Large intestine (tissue), 3 donors: ENCODE results near the gene ARL8B. TPM values are rescaled to one million over a fixed set of nuclear protein-coding genes. Genes with fewer than 3 reads are reported as not detected.

Experiments
- DNase-seq, 2 donors: peaks; one replicate each; pipeline versions ENCODE4 v3.0.0 to v3.0.0-alpha.2; 2013
- H3K27ac ChIP-seq: one replicate; pipeline ENCODE4 v1.5.1; 2013; ENCODE audit warnings: low read length
- H3K27me3 ChIP-seq: 2 replicates; pipeline ENCODE4 v1.6.1; 2013; ENCODE audit warnings: low read length; ENCODE audit not compliant: control insufficient read depth, insufficient read depth
- H3K36me3 ChIP-seq: 2 replicates; pipeline ENCODE4 v1.6.1; 2013; ENCODE audit warnings: low read length; ENCODE audit not compliant: control insufficient read depth, insufficient read depth
- H3K4me1 ChIP-seq: one replicate; pipeline ENCODE4 v1.6.1; 2013; ENCODE audit warnings: low read length; ENCODE audit not compliant: control insufficient read depth, insufficient read depth
- H3K4me3 ChIP-seq: one replicate; pipeline ENCODE4 v1.5.1; 2013; ENCODE audit warnings: low read length
- H3K9me3 ChIP-seq: one replicate; pipeline ENCODE4 v1.6.1; 2013; ENCODE audit warnings: mild to moderate bottlenecking, low read depth, low read length, moderate library complexity; ENCODE audit not compliant: control insufficient read depth
- WGBS: methylation state at CpG from one replicate; pipeline ENCODE4 v1.1.5; 2013; ENCODE audit warnings: low lambda C conversion rate; ENCODE audit not compliant: insufficient coverage; 5-methylcytosine and 5-hydroxymethylcytosine counted together
- polyA plus RNA-seq: library from polyadenylated mRNA; unstranded; fragments of 120-200 nt; gene quantifications from one replicate; pipeline ENCODE4 v1.2.1, GENCODE V29; 2013

Gene ARL8B
- polyA plus RNA-seq, 1 donor: 68.0 TPM

- H3K4me3 ChIP-seq: no peak overlapping the region
- H3K9me3 ChIP-seq: no peaks in the 10 kb centered on the region
- DNase-seq: no peak
- no peaks in the 10 kb centered on the region for H3K36me3 ChIP-seq
- H3K27me3 ChIP-seq: no peaks in the 10 kb centered on the region
- WGBS: no CpG with 5 or more reads among the region's 1 CpG
- no peak overlapping the region for H3K27ac ChIP-seq
- H3K4me1 ChIP-seq: no peaks in the 10 kb centered on the region
Measured at GRCh38 chr3:5086708-5087107, 35.4 kb upstream of the ARL8B start.

GRCh38 chr3:5087209-5087608 is 34.9 kb upstream of the ARL8B start:
- no peaks in the 10 kb centered on the region for H3K9me3 ChIP-seq
- DNase-seq: no peak
- WGBS: no CpG with 5 or more reads among the region's 4 CpGs
- H3K4me1 ChIP-seq: no peaks in the 10 kb centered on the region
- H3K27ac ChIP-seq: no peak overlapping the region
- no peak overlapping the region for H3K4me3 ChIP-seq
- no peaks in the 10 kb centered on the region for H3K27me3 ChIP-seq
- H3K36me3 ChIP-seq: no peaks in the 10 kb centered on the region

- no peaks in the 10 kb centered on the region for H3K9me3 ChIP-seq
- no peak overlapping the region for H3K27ac ChIP-seq
- H3K4me1 ChIP-seq: no peaks in the 10 kb centered on the region
- WGBS: no CpG with 5 or more reads among the region's 5 CpGs
- DNase-seq: peak in 1 of 2 donors; percentile 12
- H3K36me3 ChIP-seq: no peaks in the 10 kb centered on the region
- peaks cover 4% of the 10 kb centered on the region for H3K27me3 ChIP-seq
- H3K4me3 ChIP-seq: no peak overlapping the region
Measured at GRCh38 chr3:5090197-5090596, 31.9 kb upstream of the ARL8B start.

GRCh38 chr3:5092018-5092417 is 30.1 kb upstream of the ARL8B start:
- no CpG with 5 or more reads among the region's 1 CpG for WGBS
- no peak for DNase-seq

GRCh38 chr3:5093731-5094130 is 28.4 kb upstream of the ARL8B start:
- no CpG with 5 or more reads among the region's 2 CpGs for WGBS
- H3K4me1 ChIP-seq: no peaks in the 10 kb centered on the region
- no peak overlapping the region for H3K27ac ChIP-seq
- H3K9me3 ChIP-seq: peaks cover 2% of the 10 kb centered on the region
- H3K4me3 ChIP-seq: no peak overlapping the region
- H3K27me3 ChIP-seq: peaks cover 11% of the 10 kb centered on the region
- DNase-seq: no peak
- H3K36me3 ChIP-seq: no peaks in the 10 kb centered on the region

More at GRCh38 chr3:5092018-5092417, 30.1 kb upstream of the ARL8B start:
- H3K4me3 ChIP-seq: no peak overlapping the region
- H3K36me3 ChIP-seq: no peaks in the 10 kb centered on the region
- no peaks in the 10 kb centered on the region for H3K4me1 ChIP-seq
- H3K27me3 ChIP-seq: peaks cover 11% of the 10 kb centered on the region
- H3K27ac ChIP-seq: no peak overlapping the region
- peaks cover 2% of the 10 kb centered on the region for H3K9me3 ChIP-seq

GRCh38 chr3:5095886-5096285 is 26.2 kb upstream of the ARL8B start:
- Histone ChIP-seq H3K4me1 (no peaks in the 10 kb centered on the region), H3K9me3 (peaks cover 2% of the 10 kb centered on the region), H3K4me3 (no peak overlapping the region), H3K27me3 (peaks cover 11% of the 10 kb centered on the region), H3K36me3 (no peaks in the 10 kb centered on the region), H3K27ac (no peak overlapping the region)
- WGBS: no CpG with 5 or more reads among the region's 34 CpGs
- DNase-seq: peak; percentile 25 to 38

GRCh38 chr3:5096336-5097008 is 25.6 kb upstream of the ARL8B start:
- Histone ChIP-seq H3K4me3 (no peak overlapping the region), H3K27me3 (peaks cover 11% of the 10 kb centered on the region), H3K27ac (no peak overlapping the region), H3K36me3 (no peaks in the 10 kb centered on the region), H3K9me3 (peaks cover 2% of the 10 kb centered on the region), H3K4me1 (no peaks in the 10 kb centered on the region)
- DNase-seq: peak in 1 of 2 donors; percentile 15
- WGBS: no CpG with 5 or more reads among the region's 11 CpGs

- H3K27ac ChIP-seq: no peak overlapping the region
- no peaks in the 10 kb centered on the region for H3K36me3 ChIP-seq
- H3K4me1 ChIP-seq: no peaks in the 10 kb centered on the region
- 40% methylated on average over 2 of the region's 4 CpGs for WGBS
- H3K4me3 ChIP-seq: no peak overlapping the region
- no peak for DNase-seq
- peaks cover 11% of the 10 kb centered on the region for H3K27me3 ChIP-seq
- H3K9me3 ChIP-seq: peaks cover 2% of the 10 kb centered on the region
Measured at GRCh38 chr3:5098346-5098745, 23.7 kb upstream of the ARL8B start.

GRCh38 chr3:5102532-5102931 is 19.6 kb upstream of the ARL8B start:
- Histone ChIP-seq H3K4me1 (no peaks in the 10 kb centered on the region), H3K27ac (no peak overlapping the region), H3K4me3 (no peak overlapping the region), H3K9me3 (no peaks in the 10 kb centered on the region), H3K27me3 (no peaks in the 10 kb centered on the region), H3K36me3 (no peaks in the 10 kb centered on the region)
- no peak for DNase-seq
- WGBS: no CpG with 5 or more reads among the region's 3 CpGs

GRCh38 chr3:5103743-5104142 is 18.3 kb upstream of the ARL8B start:
- no peaks in the 10 kb centered on the region for H3K4me1 ChIP-seq
- DNase-seq: no peak
- H3K27me3 ChIP-seq: no peaks in the 10 kb centered on the region
- no peaks in the 10 kb centered on the region for H3K36me3 ChIP-seq
- no peak overlapping the region for H3K4me3 ChIP-seq
- WGBS: 100% methylated on average over 2 of the region's 3 CpGs
- no peaks in the 10 kb centered on the region for H3K9me3 ChIP-seq
- H3K27ac ChIP-seq: no peak overlapping the region

GRCh38 chr3:5105050-5105449 is 17.0 kb upstream of the ARL8B start:
- H3K4me1 ChIP-seq: no peaks in the 10 kb centered on the region
- H3K4me3 ChIP-seq: no peak overlapping the region
- no peak for DNase-seq
- no peaks in the 10 kb centered on the region for H3K36me3 ChIP-seq
- H3K27ac ChIP-seq: no peak overlapping the region
- no CpG with 5 or more reads among the region's 7 CpGs for WGBS
- no peaks in the 10 kb centered on the region for H3K9me3 ChIP-seq
- no peaks in the 10 kb centered on the region for H3K27me3 ChIP-seq
